OCI-LY7 (cell line): ENCODE results near the gene KRT26. TPM values are rescaled to one million over a fixed set of nuclear protein-coding genes. Genes with fewer than 3 reads are reported as not detected.

Experiments used
- BruUV-seq: library from RNA; stranded (reverse); fragments of 400-500 nt; replicated peaks from 2 replicates; lab custom pipeline; 2021; lab: Mats Ljungman, UMichigan
- CTCF ChIA-PET: fragments of 300-600 bp; sonication (Branson Sonifier 250); formaldehyde crosslinking; loops from one replicate; lab custom pipeline; 2022; ENCODE audit warnings: antibody characterized with exemption; ENCODE audit not compliant: unreplicated experiment; lab: Charles Lee
- POLR2A ChIA-PET: fragments of 300-600 bp; sonication (Branson Sonifier 250); formaldehyde crosslinking; loops from one replicate; lab custom pipeline; 2022; ENCODE audit warnings: antibody characterized with exemption; lab: Charles Lee
- DNase-seq: peaks from one replicate; pipeline ENCODE4 v3.0.0-alpha.2; 2015; ENCODE audit warnings: low spot score
- H2AFZ ChIP-seq: fragments of 200-600 bp; sonication (generic), shearing (Covaris generic); 2 replicates; pipeline ENCODE4 v1.6.1; 2014; ENCODE audit warnings: mild to moderate bottlenecking, antibody characterized with exemption, low read length, moderate library complexity
- H3K27ac ChIP-seq: fragments of 200-600 bp; sonication (generic); 2 replicates; pipeline ENCODE4 v1.5.1; 2014; ENCODE audit warnings: mixed run types, low read depth, mild to moderate bottlenecking, moderate library complexity, low read length, inconsistent platforms; ENCODE audit not compliant: poor library complexity, severe bottlenecking
- H3K36me3 ChIP-seq: fragments of 200-600 bp; sonication (generic); 2 replicates; pipeline ENCODE4 v1.6.1; 2014; ENCODE audit warnings: mild to moderate bottlenecking, antibody characterized with exemption, low read length, moderate library complexity, mixed read lengths; ENCODE audit not compliant: insufficient read depth
- H3K4me1 ChIP-seq: fragments of 200-600 bp; sonication (generic); 2 replicates; pipeline ENCODE4 v1.5.1; 2014; ENCODE audit warnings: mild to moderate bottlenecking, low read length; ENCODE audit not compliant: insufficient read depth, poor library complexity, severe bottlenecking
- H3K4me2 ChIP-seq: fragments of 200-600 bp; sonication (generic); 2 replicates; pipeline ENCODE4 v1.6.1; 2014; ENCODE audit warnings: mild to moderate bottlenecking, low read length
- H3K4me3 ChIP-seq: fragments of 200-600 bp; sonication (generic); 2 replicates; pipeline ENCODE4 v1.5.1; 2014; ENCODE audit warnings: mild to moderate bottlenecking, low read depth, low read length; ENCODE audit not compliant: poor library complexity, severe bottlenecking
- H3K79me2 ChIP-seq: fragments of 200-600 bp; sonication (generic); 2 replicates; pipeline ENCODE4 v1.6.1; 2016; ENCODE audit warnings: low read depth, mild to moderate bottlenecking, low read length, moderate library complexity, mixed read lengths; ENCODE audit not compliant: insufficient read depth
- H3K9me2 ChIP-seq: fragments of 200-600 bp; sonication (generic); 2 replicates; pipeline ENCODE4 v1.6.1; 2016; ENCODE audit warnings: mild to moderate bottlenecking, low read length, mixed read lengths; ENCODE audit not compliant: insufficient read depth
- H3K9me3 ChIP-seq: fragments of 200-600 bp; sonication (generic); 2 replicates; pipeline ENCODE4 v1.6.1; 2014; ENCODE audit warnings: mild to moderate bottlenecking, mixed run types, low read length, mixed read lengths
- H4K20me1 ChIP-seq: fragments of 200-600 bp; sonication (generic); 2 replicates; pipeline ENCODE4 v1.6.1; 2014; ENCODE audit warnings: mild to moderate bottlenecking, antibody characterized with exemption, low read length, moderate library complexity, mixed read lengths; ENCODE audit not compliant: insufficient read depth
- EZH2phosphoT487 ChIP-seq: fragments of 200-600 bp; sonication (generic); IDR thresholded peaks from 2 replicates; pipeline ENCODE4 v1.6.1; 2018; ENCODE audit warnings: low read depth, borderline replicate concordance, mild to moderate bottlenecking, mixed run types, antibody characterized with exemption, low read length, moderate library complexity, mixed read lengths
- intact Hi-C: fragments of 100-400 bp; cut with micrococcal nuclease; formaldehyde crosslinking; loops from one replicate; pipeline ENCODE4 v1.10.0; 2022; ENCODE audit not compliant: unreplicated experiment
- total RNA-seq, 2 experiments: library from RNA; depleted of rRNA in 1 of 2; stranded (reverse); fragments of >200 nt in 1 of 2; shearing (Covaris generic) in 1 of 2; gene quantifications; 2 replicates each; pipeline ENCODE4 v1.2.3, GENCODE V29; 2014 to 2022
- TF ChIP-seq, protein P1 (sequence below): fragments of 200-600 bp; sonication (generic); conservative IDR thresholded peaks from 2 replicates; pipeline ENCODE4 v1.5.1; 2014; ENCODE audit warnings: mild to moderate bottlenecking, antibody characterized with exemption, low read length, moderate library complexity, mixed read lengths

KRT26 gene
- total RNA-seq, 2 experiments from 2014 or later: not detected

DNA sequence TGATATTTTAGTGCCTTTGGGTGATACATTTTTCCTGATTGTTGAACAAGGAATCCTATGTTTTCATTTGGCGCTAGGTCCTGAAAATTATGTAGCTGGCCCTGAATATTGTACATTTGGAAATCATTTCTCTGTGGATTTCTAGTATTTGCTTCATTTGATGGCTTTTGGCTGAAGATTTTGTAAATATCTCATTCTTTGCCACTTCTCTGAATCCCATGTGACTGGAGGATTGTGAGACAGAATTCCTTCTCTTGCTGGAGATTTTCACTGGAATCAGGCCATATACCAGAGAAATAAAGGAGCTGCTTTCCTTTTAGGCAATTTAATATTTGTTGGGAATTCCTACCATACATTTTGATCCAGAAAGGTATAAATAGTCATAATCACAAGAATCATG lies 19.1 kb upstream of the KRT26 start:
- no peak for DNase-seq
- H3K9me3 ChIP-seq: no peaks in the 10 kb centered on the region
- POLR2A ChIA-PET: interaction anchor here (0.7 to 0.8 kb wide), 2 partner anchors 771 to 873 kb away, joined by 3 to 4 read pairs; no protein-coding TSS in a partner anchor
- H3K4me2 ChIP-seq: no peak overlapping the region
- no peaks in the 10 kb centered on the region for H3K36me3 ChIP-seq
- no peaks in the 10 kb centered on the region for H3K79me2 ChIP-seq
- CTCF ChIA-PET: interaction anchor here (0.6 kb wide), 1 partner anchor 716 kb away, joined by 4 read pairs; no protein-coding TSS in a partner anchor
- BruUV-seq: no TSS peak
- H3K4me1 ChIP-seq: no peaks in the 10 kb centered on the region
- no peak overlapping the region for H2AFZ ChIP-seq
- H3K27ac ChIP-seq: no peak overlapping the region
- no peaks in the 10 kb centered on the region for H4K20me1 ChIP-seq
- TF ChIP-seq, protein P1, sequence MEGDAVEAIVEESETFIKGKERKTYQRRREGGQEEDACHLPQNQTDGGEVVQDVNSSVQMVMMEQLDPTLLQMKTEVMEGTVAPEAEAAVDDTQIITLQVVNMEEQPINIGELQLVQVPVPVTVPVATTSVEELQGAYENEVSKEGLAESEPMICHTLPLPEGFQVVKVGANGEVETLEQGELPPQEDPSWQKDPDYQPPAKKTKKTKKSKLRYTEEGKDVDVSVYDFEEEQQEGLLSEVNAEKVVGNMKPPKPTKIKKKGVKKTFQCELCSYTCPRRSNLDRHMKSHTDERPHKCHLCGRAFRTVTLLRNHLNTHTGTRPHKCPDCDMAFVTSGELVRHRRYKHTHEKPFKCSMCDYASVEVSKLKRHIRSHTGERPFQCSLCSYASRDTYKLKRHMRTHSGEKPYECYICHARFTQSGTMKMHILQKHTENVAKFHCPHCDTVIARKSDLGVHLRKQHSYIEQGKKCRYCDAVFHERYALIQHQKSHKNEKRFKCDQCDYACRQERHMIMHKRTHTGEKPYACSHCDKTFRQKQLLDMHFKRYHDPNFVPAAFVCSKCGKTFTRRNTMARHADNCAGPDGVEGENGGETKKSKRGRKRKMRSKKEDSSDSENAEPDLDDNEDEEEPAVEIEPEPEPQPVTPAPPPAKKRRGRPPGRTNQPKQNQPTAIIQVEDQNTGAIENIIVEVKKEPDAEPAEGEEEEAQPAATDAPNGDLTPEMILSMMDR: no peak
- intact Hi-C loops: no loop called here
- no peaks in the 10 kb centered on the region for H3K9me2 ChIP-seq
- no peak overlapping the region for H3K4me3 ChIP-seq

DNA sequence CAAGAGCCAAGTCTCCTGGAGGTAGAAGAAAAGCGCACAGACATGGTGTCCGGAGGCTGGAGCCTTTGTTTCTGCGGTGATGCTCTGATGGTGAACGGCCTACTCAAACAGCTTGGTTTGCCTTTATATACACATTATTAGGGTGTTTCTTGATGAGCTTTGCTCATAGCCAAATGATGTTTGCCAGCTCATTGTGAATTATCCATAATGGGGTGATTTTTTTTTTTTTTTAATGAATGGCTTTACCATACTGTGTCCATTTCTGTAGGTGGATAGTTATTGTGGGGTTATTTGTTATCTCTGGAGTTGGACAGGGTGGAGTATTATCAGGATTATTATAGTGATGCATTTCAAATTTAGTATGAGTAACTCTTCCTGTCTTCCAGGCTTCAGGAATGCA lies 10.4 kb upstream of the KRT26 start, which contains the start of gene KRT27:
Gene KRT27, minus strand, starts transcription at position 101 of the 400 bp plus-strand sequence. Its CDS starts 57 bp downstream, at position 44.
- no peaks in the 10 kb centered on the region for H3K9me2 ChIP-seq
- H3K9me3 ChIP-seq: no peaks in the 10 kb centered on the region
- TF ChIP-seq, protein P1: no peak
- no peak for TF ChIP-seq EZH2phosphoT487
- POLR2A ChIA-PET: interaction anchor here (0.7 to 0.9 kb wide), 2 partner anchors 10 to 599 kb away, joined by 3 read pairs; no protein-coding TSS in a partner anchor
- no peak within 1 kb of the TSS for H2AFZ ChIP-seq
- intact Hi-C loops: no loop called here
- no peak within 1 kb of the TSS for H3K27ac ChIP-seq
- no peak within 1 kb of the TSS for H3K4me2 ChIP-seq
- H3K79me2 ChIP-seq: no peaks in the 10 kb centered on the region
- H3K4me1 ChIP-seq: no peaks in the 10 kb centered on the region
- H3K4me3 ChIP-seq: no peak within 1 kb of the TSS
- no peaks in the 10 kb centered on the region for H4K20me1 ChIP-seq
- DNase-seq: no peak
- BruUV-seq: no TSS peak
- CTCF ChIA-PET: no interaction called here
- H3K36me3 ChIP-seq: no peaks in the 10 kb centered on the region

DNA sequence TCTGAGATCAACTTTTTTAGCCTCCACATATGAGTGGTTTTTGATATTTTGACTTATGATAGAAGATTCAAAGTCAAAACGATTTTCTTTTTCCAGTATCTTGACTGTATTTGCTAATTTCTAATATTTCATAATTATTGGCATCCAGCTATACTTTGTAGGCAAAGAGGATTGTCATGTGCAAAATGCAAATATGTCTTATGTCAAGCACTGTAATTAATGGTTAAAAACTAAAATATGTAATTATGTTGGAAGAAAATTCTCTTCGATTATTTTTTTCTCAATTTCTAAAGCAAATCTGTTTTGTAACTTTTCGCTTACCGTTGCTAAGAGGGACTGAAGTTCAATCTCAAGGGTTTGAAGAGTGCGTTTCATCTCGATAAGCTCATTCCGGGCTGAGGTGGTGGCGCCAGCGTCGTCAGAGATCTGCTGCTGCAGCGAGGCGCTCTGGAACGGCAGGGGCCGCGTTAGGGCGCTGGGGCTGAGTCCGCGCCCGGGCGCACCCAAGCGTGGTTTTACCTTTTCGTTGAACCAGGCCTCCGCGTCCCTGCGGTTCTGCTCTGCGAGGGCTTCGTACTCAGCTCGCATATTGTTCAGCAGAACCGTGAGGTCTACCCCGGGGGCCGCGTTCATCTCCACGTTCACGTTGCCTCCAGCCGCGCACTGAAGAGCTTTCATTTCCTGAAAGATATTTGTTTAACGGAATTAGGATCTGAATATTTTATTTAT lies 7.3 kb upstream of the KRT26 start:
- CTCF ChIA-PET: no interaction called here
- BruUV-seq: no TSS peak
- DNase-seq: no peak
- H3K9me3 ChIP-seq: no peaks in the 10 kb centered on the region
- no peak overlapping the region for H3K4me3 ChIP-seq
- no peaks in the 10 kb centered on the region for H3K4me1 ChIP-seq
- H3K4me2 ChIP-seq: no peak overlapping the region
- no peak overlapping the region for H3K27ac ChIP-seq
- H2AFZ ChIP-seq: no peak overlapping the region
- no peaks in the 10 kb centered on the region for H3K36me3 ChIP-seq
- TF ChIP-seq, protein P1: no peak
- TF ChIP-seq EZH2phosphoT487: no peak
- H3K9me2 ChIP-seq: no peaks in the 10 kb centered on the region
- intact Hi-C loops: no loop called here
- POLR2A ChIA-PET: no interaction called here
- no peaks in the 10 kb centered on the region for H3K79me2 ChIP-seq
- no peaks in the 10 kb centered on the region for H4K20me1 ChIP-seq
